CD14-positive monocyte (primary cell): ENCODE results near the gene FARP1. TPM values are rescaled to one million over a fixed set of nuclear protein-coding genes. Genes with fewer than 3 reads are reported as not detected.

Source experiments
- DNase-seq, 3 donors: peaks; one replicate each; pipeline ENCODE4 v3.0.0-alpha.2; 2011 to 2022
- H2AFZ ChIP-seq: 2 replicates; pipeline ENCODE4 v1.6.0; 2012; ENCODE audit warnings: mild to moderate bottlenecking, low read depth, low read length, inconsistent platforms; ENCODE audit not compliant: insufficient read depth, poor library complexity, severe bottlenecking
- H3K27ac ChIP-seq, 2 donors: 1 replicate in 1 of 2; 2 replicates in 1 of 2; pipeline ENCODE4 v1.5.1; 2012 to 2013; ENCODE audit warnings: low read length in 2 of 2, control low read depth in 1 of 2, inconsistent platforms in 1 of 2, low read depth in 1 of 2, mild to moderate bottlenecking in 1 of 2
- H3K27me3 ChIP-seq, 2 donors: one replicate each; pipeline versions ENCODE4 v1.6.0 to v1.6.1; 2011 to 2013; ENCODE audit warnings: low read length in 2 of 2; ENCODE audit not compliant: control insufficient read depth in 2 of 2, insufficient read depth in 2 of 2
- H3K36me3 ChIP-seq, 2 donors: replicated peaks in 1 of 2; 1 replicate in 1 of 2; 2 replicates in 1 of 2; pipeline versions ENCODE4 v1.5.1 to v1.6.1; 2012 to 2013; ENCODE audit warnings: low read length in 2 of 2, control low read depth in 1 of 2, inconsistent platforms in 1 of 2, mild to moderate bottlenecking in 1 of 2; ENCODE audit not compliant: insufficient read depth in 2 of 2, control insufficient read depth in 1 of 2
- H3K4me1 ChIP-seq, 2 donors: 1 replicate in 1 of 2; 2 replicates in 1 of 2; pipeline versions ENCODE4 v1.5.1 to v1.6.1; 2012 to 2013; ENCODE audit warnings: low read length in 2 of 2, control low read depth in 1 of 2, inconsistent platforms in 1 of 2, mild to moderate bottlenecking in 1 of 2, moderate library complexity in 1 of 2; ENCODE audit not compliant: insufficient read depth in 2 of 2, control insufficient read depth in 1 of 2
- H3K4me2 ChIP-seq: replicated peaks from 2 replicates; pipeline ENCODE3; 2012; ENCODE audit warnings: low read length, moderate library complexity, mild to moderate bottlenecking; ENCODE audit not compliant: poor library complexity, severe bottlenecking; ENCODE audit errors: extremely low read depth
- H3K4me3 ChIP-seq, 3 experiments: fragments of 200-600 bp in 1 of 3; sonication (generic) in 1 of 3; replicated peaks in 1 of 3; 1 replicate in 2 of 3; 2 replicates in 1 of 3; pipeline ENCODE4 v1.5.1; 2011 to 2013; ENCODE audit warnings: low read length in 3 of 3, mild to moderate bottlenecking in 3 of 3, control low read depth in 2 of 3, low read depth in 2 of 3, inconsistent platforms in 1 of 3, moderate library complexity in 1 of 3
- H3K79me2 ChIP-seq: 2 replicates; pipeline ENCODE4 v1.6.0; 2012; ENCODE audit warnings: mild to moderate bottlenecking, control low read depth, inconsistent platforms, low read length, moderate library complexity; ENCODE audit not compliant: insufficient read depth
- H3K9ac ChIP-seq: 2 replicates; pipeline ENCODE4 v1.6.0; 2017; ENCODE audit warnings: low read length, mild to moderate bottlenecking; ENCODE audit not compliant: insufficient read depth, poor library complexity, severe bottlenecking
- H3K9me3 ChIP-seq, 2 donors: replicated peaks in 1 of 2; 1 replicate in 1 of 2; 2 replicates in 1 of 2; pipeline versions ENCODE4 v1.5.1 to v1.6.1; 2012 to 2013; ENCODE audit warnings: low read length in 2 of 2, control low read depth in 1 of 2; ENCODE audit not compliant: control insufficient read depth in 1 of 2, insufficient read depth in 1 of 2
- H4K20me1 ChIP-seq: 2 replicates; pipeline ENCODE4 v1.6.0; 2012; ENCODE audit warnings: mild to moderate bottlenecking, low read length, control low read depth, moderate library complexity; ENCODE audit not compliant: insufficient read depth
- H3K27ac Mint-ChIP-seq, 7 donors: one replicate each; pipeline ENCODE4 v1.8.0; 2020; ENCODE audit warnings: mild to moderate bottlenecking in 7 of 7, mixed read lengths in 7 of 7, moderate library complexity in 6 of 7, inconsistent platforms in 2 of 7
- H3K27me3 Mint-ChIP-seq, 3 donors: one replicate each; pipeline ENCODE4 v1.8.0; 2021 to 2022; ENCODE audit warnings: low read depth in 3 of 3, mild to moderate bottlenecking in 3 of 3, mixed read lengths in 3 of 3, moderate library complexity in 3 of 3, inconsistent platforms in 1 of 3
- H3K36me3 Mint-ChIP-seq, 2 donors: one replicate each; pipeline ENCODE4 v1.8.0; 2020; ENCODE audit warnings: mixed read lengths in 2 of 2, inconsistent platforms in 1 of 2, mild to moderate bottlenecking in 1 of 2
- H3K4me1 Mint-ChIP-seq: one replicate; pipeline ENCODE4 v1.8.0; 2020; ENCODE audit warnings: mild to moderate bottlenecking, mixed read lengths
- H3K4me3 Mint-ChIP-seq, 2 donors: one replicate each; pipeline ENCODE4 v1.8.0; 2020; ENCODE audit warnings: mild to moderate bottlenecking in 2 of 2, mixed read lengths in 2 of 2, moderate library complexity in 1 of 2
- H3K9me3 Mint-ChIP-seq, 7 donors: one replicate each; pipeline ENCODE4 v1.8.0; 2020 to 2022; ENCODE audit warnings: mixed read lengths in 7 of 7, mild to moderate bottlenecking in 6 of 7, moderate library complexity in 6 of 7, inconsistent platforms in 2 of 7
- WGBS: methylation state at CpG from one replicate; pipeline ENCODE4 v1.1.5; 2013; ENCODE audit warnings: missing lambda C conversion rate; ENCODE audit not compliant: insufficient coverage; 5-methylcytosine and 5-hydroxymethylcytosine counted together
- intact Hi-C, 2 donors: fragments of 100-400 bp; cut with micrococcal nuclease; formaldehyde crosslinking; loops; one replicate each; pipeline versions ENCODE4 v1.15.0 to v1.15.1; 2023
- polyA plus RNA-seq, 3 donors: library from polyadenylated mRNA; depleted of rRNA in 1 of 3; unstranded in 2 of 3; stranded (reverse) in 1 of 3; fragments of 300-500 nt in 2 of 3; fragments of >200 nt in 1 of 3; fragmentation: Illumina TruSeq in 2 of 3; gene quantifications; 1 replicate in 2 of 3; 2 replicates in 1 of 3; pipeline ENCODE4 v1.2.3, GENCODE V29; 2012 to 2021
- TF ChIP-seq, protein P1 (sequence below): fragments of 200-600 bp; IDR thresholded peaks from one replicate; pipeline ENCODE4 v1.8.0; 2022; ENCODE audit warnings: antibody characterized with exemption, mild to moderate bottlenecking

The FARP1 gene
- polyA plus RNA-seq, 3 donors, result 0.01 to 0.16 (median 0.12) TPM

DNA sequence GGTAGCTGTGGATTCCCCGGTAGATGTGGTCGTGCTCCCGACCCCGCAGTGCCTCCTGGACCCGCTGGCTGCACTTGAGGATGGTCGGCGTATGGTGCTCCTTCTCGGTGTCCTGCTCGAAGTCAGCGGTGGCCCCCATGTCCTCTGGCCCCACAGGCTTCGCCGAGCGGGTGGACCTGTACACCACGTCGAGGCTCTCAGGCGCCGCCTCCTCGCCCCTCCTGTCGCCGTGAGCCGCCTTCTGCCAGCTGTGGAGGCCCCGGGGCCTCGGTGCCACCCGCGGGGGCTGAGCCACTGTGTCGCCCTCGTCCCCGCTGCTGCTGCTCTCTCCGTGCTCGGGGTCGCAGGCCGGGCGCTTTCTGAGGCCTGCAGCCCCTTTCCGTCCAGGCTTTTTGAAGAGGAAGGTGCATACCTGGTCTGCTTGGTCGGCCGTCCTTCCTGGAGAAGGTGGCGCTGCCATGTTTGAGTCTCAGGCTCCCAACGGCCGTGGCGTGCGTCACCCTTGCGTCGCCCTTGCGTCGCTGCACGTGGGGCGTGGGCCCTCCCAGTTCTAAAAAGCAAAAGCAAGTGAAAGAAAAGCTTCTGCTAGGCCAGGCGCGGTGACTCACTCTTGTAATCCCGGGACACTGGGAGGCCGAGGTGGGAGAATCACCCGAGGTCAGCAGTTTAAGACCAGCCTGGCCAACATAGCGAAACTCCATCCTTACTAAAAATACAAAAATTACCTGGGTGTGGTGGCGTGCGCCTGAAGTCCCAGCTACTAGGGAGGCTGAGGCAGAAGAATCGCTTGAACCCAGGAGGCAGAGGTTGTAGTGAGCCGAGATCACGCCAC is 34.1 kb downstream of the FARP1 start, which contains the start of gene RNF113B:
Gene RNF113B, minus strand, starts transcription at position 493 of the 832 bp plus-strand sequence. Its CDS starts 33 bp downstream, at position 460.
- Histone ChIP-seq H3K9me3 (peaks cover 0 to 6% of the 10 kb centered on the region in 2 donors), H3K27ac (no peak within 1 kb of the TSS), H3K4me1 (no peaks in the 10 kb centered on the region), H3K36me3 (no peaks in the 10 kb centered on the region), H3K4me2 (no peak within 1 kb of the TSS), H3K27me3 (no peaks in the 10 kb centered on the region), H3K4me3 (no peak within 1 kb of the TSS), H4K20me1 (no peaks in the 10 kb centered on the region), H3K9ac (no peak within 1 kb of the TSS), H2AFZ (no peak within 1 kb of the TSS), H3K79me2 (no peaks in the 10 kb centered on the region)
- no peak within 1 kb of the TSS for H3K27ac Mint-ChIP-seq
- TF ChIP-seq, protein P1, sequence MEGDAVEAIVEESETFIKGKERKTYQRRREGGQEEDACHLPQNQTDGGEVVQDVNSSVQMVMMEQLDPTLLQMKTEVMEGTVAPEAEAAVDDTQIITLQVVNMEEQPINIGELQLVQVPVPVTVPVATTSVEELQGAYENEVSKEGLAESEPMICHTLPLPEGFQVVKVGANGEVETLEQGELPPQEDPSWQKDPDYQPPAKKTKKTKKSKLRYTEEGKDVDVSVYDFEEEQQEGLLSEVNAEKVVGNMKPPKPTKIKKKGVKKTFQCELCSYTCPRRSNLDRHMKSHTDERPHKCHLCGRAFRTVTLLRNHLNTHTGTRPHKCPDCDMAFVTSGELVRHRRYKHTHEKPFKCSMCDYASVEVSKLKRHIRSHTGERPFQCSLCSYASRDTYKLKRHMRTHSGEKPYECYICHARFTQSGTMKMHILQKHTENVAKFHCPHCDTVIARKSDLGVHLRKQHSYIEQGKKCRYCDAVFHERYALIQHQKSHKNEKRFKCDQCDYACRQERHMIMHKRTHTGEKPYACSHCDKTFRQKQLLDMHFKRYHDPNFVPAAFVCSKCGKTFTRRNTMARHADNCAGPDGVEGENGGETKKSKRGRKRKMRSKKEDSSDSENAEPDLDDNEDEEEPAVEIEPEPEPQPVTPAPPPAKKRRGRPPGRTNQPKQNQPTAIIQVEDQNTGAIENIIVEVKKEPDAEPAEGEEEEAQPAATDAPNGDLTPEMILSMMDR, result no peak
- 95% methylated on average over 52 of the region's 58 CpGs for WGBS
- intact Hi-C loops, result no loop called here
- no peak within 1 kb of the TSS for H3K4me3 Mint-ChIP-seq
- H3K36me3 Mint-ChIP-seq, result no peaks in the 10 kb centered on the region
- H3K9me3 Mint-ChIP-seq, result peaks cover 2 to 12% (median 7%) of the 10 kb centered on the region in 7 donors
- DNase-seq, result no peak
- no peaks in the 10 kb centered on the region for H3K4me1 Mint-ChIP-seq
- peaks cover 0 to 6% (median 0%) of the 10 kb centered on the region in 3 donors for H3K27me3 Mint-ChIP-seq

DNA sequence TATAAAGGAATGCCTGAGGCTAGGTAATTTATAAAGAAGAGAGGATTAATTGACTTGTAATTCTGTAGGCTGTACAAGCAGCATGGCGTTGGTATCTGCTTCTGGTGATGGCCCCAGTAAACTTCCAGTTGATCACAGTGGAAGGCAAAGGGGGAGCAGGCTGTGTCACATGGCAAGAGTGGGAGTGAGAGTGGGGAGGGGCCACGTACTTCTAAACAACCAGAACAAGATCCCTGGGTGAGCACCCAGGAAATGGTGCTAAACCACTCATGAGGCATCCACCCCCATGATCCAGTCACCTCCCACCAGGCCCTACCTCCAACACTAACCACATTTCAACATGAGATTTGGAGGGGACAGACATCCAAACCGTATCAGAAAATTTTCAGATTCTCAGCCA is 37.2 kb downstream of the FARP1 start:
- intact Hi-C loops, result no loop called here
- no peak overlapping the region for H3K9ac ChIP-seq
- no peaks in the 10 kb centered on the region for H3K4me1 Mint-ChIP-seq
- H3K36me3 Mint-ChIP-seq, result no peaks in the 10 kb centered on the region
- no peak overlapping the region for H3K4me3 Mint-ChIP-seq
- H3K4me1 ChIP-seq, result no peaks in the 10 kb centered on the region
- 100% methylated on average over 2 of the region's 3 CpGs for WGBS
- no peaks in the 10 kb centered on the region for H3K27me3 ChIP-seq
- no peak for DNase-seq
- peaks cover 2 to 12% (median 7%) of the 10 kb centered on the region in 7 donors for H3K9me3 Mint-ChIP-seq
- TF ChIP-seq, protein P1, result no peak
- no peaks in the 10 kb centered on the region for H4K20me1 ChIP-seq
- H3K36me3 ChIP-seq, result no peaks in the 10 kb centered on the region
- peaks cover 0 to 6% of the 10 kb centered on the region in 2 donors for H3K9me3 ChIP-seq
- no peak overlapping the region for H3K4me2 ChIP-seq
- no peak overlapping the region for H3K27ac ChIP-seq
- H3K79me2 ChIP-seq, result no peaks in the 10 kb centered on the region
- H3K4me3 ChIP-seq, result no peak overlapping the region
- no peak overlapping the region for H2AFZ ChIP-seq
- H3K27me3 Mint-ChIP-seq, result peaks cover 0 to 4% (median 0%) of the 10 kb centered on the region in 3 donors
- H3K27ac Mint-ChIP-seq, result no peak overlapping the region
